Measurements from ENCODE around the gene MRPL48. TPM values are rescaled to one million over a fixed set of nuclear protein-coding genes. Genes with fewer than 3 reads are reported as not detected.

MRPL48 gene
- total RNA-seq, 1 donor from 2014 or later: 25.6 TPM

- Histone ChIP-seq H3K27me3 (ENCODE audit: control insufficient read depth in 3 of 3, insufficient read depth in 3 of 3, low read length in 3 of 3) (no peaks in the 10 kb centered on the region), H3K9ac (ENCODE audit: low read depth in 1 of 3, low read length in 3 of 3) (no peak overlapping the region), H3K27ac (ENCODE audit: low read depth, low read length) (no peak overlapping the region)
Observed at GRCh38 chr11:73795925-73796632, 8.4 kb downstream of the MRPL48 start.

DNA sequence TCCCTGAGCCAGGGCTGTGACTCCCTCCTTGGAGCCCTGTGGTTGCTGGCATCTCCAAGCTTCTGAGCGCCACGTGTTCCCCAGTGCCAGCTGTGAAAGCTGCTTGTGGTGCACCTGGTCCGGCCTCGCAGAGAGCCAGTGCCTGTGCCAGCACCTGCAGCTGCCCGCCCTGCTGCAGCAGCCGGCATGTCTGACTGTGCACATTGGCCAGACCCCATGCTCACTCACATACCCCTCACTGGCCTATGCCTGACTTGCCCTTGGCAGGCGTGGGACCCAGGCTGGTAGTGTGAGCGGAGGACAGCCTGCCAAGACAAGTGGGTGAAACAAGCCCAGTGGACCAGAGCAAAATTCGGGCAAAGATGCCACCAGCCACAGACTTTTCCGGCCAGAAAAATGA lies 9.8 kb downstream of the MRPL48 start:
- no peak overlapping the region for H3K4me3 ChIP-seq (ENCODE audit: low read length in 3 of 3)
- no peaks in the 10 kb centered on the region for H3K9me3 ChIP-seq (ENCODE audit: control insufficient read depth in 3 of 3, low read length in 3 of 3)
- peaks cover 0 to 3% (median 2%) of the 10 kb centered on the region in 3 donors for H3K36me3 ChIP-seq (ENCODE audit: control insufficient read depth in 3 of 3, insufficient read depth in 3 of 3, low read length in 3 of 3)
- H3K9ac ChIP-seq (ENCODE audit: low read depth in 1 of 3, low read length in 3 of 3): no peak overlapping the region
- H3K4me1 ChIP-seq (ENCODE audit: control insufficient read depth in 3 of 3, insufficient read depth in 3 of 3, low read length in 3 of 3): peaks cover 10 to 25% (median 15%) of the 10 kb centered on the region in 3 donors
- peak overlapping the region; percentile 15 for H3K27ac ChIP-seq (ENCODE audit: low read depth, low read length)
- H3K27me3 ChIP-seq (ENCODE audit: control insufficient read depth in 3 of 3, insufficient read depth in 3 of 3, low read length in 3 of 3): no peaks in the 10 kb centered on the region

More at GRCh38 chr11:73795925-73796632, 8.4 kb downstream of the MRPL48 start:
- peaks cover 0 to 5% (median 2%) of the 10 kb centered on the region in 3 donors for H3K36me3 ChIP-seq (ENCODE audit: control insufficient read depth in 3 of 3, insufficient read depth in 3 of 3, low read length in 3 of 3)
- H3K4me3 ChIP-seq (ENCODE audit: low read length in 3 of 3): no peak overlapping the region
- H3K9me3 ChIP-seq (ENCODE audit: control insufficient read depth in 3 of 3, low read length in 3 of 3): no peaks in the 10 kb centered on the region
- H3K4me1 ChIP-seq (ENCODE audit: control insufficient read depth in 3 of 3, insufficient read depth in 3 of 3, low read length in 3 of 3): peaks cover 10 to 25% (median 15%) of the 10 kb centered on the region in 3 donors

GRCh38 chr11:73800276-73800806 lies 12.7 kb downstream of the MRPL48 start:
- peaks cover 10 to 25% (median 15%) of the 10 kb centered on the region in 3 donors for H3K4me1 ChIP-seq (ENCODE audit: control insufficient read depth in 3 of 3, insufficient read depth in 3 of 3, low read length in 3 of 3)
- H3K9me3 ChIP-seq (ENCODE audit: control insufficient read depth in 3 of 3, low read length in 3 of 3): no peaks in the 10 kb centered on the region
- H3K4me3 ChIP-seq (ENCODE audit: low read length in 3 of 3): no peak overlapping the region
- H3K9ac ChIP-seq (ENCODE audit: low read depth in 1 of 3, low read length in 3 of 3): no peak overlapping the region
- H3K36me3 ChIP-seq (ENCODE audit: control insufficient read depth in 3 of 3, insufficient read depth in 3 of 3, low read length in 3 of 3): peaks cover 0 to 5% (median 3%) of the 10 kb centered on the region in 3 donors
- no peaks in the 10 kb centered on the region for H3K27me3 ChIP-seq (ENCODE audit: control insufficient read depth in 3 of 3, insufficient read depth in 3 of 3, low read length in 3 of 3)
- H3K27ac ChIP-seq (ENCODE audit: low read depth, low read length): no peak overlapping the region

- Histone ChIP-seq H3K36me3 (ENCODE audit: control insufficient read depth in 3 of 3, insufficient read depth in 3 of 3, low read length in 3 of 3) (peaks cover 0 to 8% (median 6%) of the 10 kb centered on the region in 3 donors), H3K4me1 (ENCODE audit: control insufficient read depth in 3 of 3, insufficient read depth in 3 of 3, low read length in 3 of 3) (peaks cover 10 to 22% (median 15%) of the 10 kb centered on the region in 3 donors), H3K4me3 (ENCODE audit: low read length in 3 of 3) (no peak overlapping the region), H3K9ac (ENCODE audit: low read depth in 1 of 3, low read length in 3 of 3) (no peak overlapping the region), H3K27ac (ENCODE audit: low read depth, low read length) (no peak overlapping the region), H3K27me3 (ENCODE audit: control insufficient read depth in 3 of 3, insufficient read depth in 3 of 3, low read length in 3 of 3) (no peaks in the 10 kb centered on the region), H3K9me3 (ENCODE audit: control insufficient read depth in 3 of 3, low read length in 3 of 3) (no peaks in the 10 kb centered on the region)
Observed at GRCh38 chr11:73801136-73801535, 13.5 kb downstream of the MRPL48 start.

DNA sequence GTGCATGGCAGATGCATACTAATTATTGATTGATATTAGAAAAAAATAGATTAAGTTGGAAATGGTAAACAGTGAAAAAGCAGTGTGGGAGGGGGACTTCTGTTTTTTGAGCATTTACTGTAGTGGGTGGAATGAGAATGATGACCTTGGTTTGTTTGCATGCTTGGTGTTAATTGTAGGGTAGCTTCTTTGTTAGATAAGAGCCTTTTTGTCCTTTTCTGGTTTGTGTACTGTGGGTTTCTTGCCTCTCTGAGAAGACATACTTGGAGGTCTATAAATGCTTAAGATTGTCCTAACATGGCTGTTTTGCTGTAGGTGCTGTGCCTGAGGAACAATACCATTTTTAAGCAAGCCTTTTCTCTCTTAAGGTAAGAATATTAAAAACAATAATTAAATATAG lies 17.0 kb downstream of the MRPL48 start:
- no peaks in the 10 kb centered on the region for H3K9me3 ChIP-seq (ENCODE audit: control insufficient read depth in 3 of 3, low read length in 3 of 3)
- peaks cover 7 to 10% (median 8%) of the 10 kb centered on the region in 3 donors for H3K36me3 ChIP-seq (ENCODE audit: control insufficient read depth in 3 of 3, insufficient read depth in 3 of 3, low read length in 3 of 3)
- H3K4me1 ChIP-seq (ENCODE audit: control insufficient read depth in 3 of 3, insufficient read depth in 3 of 3, low read length in 3 of 3): peaks cover 0 to 2% (median 0%) of the 10 kb centered on the region in 3 donors
- no peaks in the 10 kb centered on the region for H3K27me3 ChIP-seq (ENCODE audit: control insufficient read depth in 3 of 3, insufficient read depth in 3 of 3, low read length in 3 of 3)
- H3K27ac ChIP-seq (ENCODE audit: low read depth, low read length): no peak overlapping the region
- H3K4me3 ChIP-seq (ENCODE audit: low read length in 3 of 3): no peak overlapping the region
- H3K9ac ChIP-seq (ENCODE audit: low read depth in 1 of 3, low read length in 3 of 3): no peak overlapping the region

DNA sequence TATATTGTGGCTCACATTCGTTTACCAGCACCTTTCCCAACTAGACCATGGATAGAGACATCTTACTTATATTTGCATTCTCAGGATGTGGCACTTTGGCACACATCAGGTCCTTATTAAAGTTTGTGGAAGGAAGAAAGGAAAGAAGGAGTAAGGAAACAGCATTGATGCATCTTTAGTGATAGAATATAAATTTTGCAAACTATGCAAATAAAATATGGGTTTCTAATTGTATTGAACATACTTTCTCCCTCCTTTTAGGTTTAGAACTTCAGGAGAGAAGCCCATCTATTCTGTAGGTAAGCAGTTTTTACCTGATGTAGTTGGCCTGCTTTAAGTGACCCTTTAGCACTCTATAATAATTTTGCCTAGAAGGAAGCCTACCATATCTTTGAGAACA lies 20.4 kb downstream of the MRPL48 start:
- Histone ChIP-seq H3K9ac (ENCODE audit: low read depth in 1 of 3, low read length in 3 of 3) (no peak overlapping the region), H3K36me3 (ENCODE audit: control insufficient read depth in 3 of 3, insufficient read depth in 3 of 3, low read length in 3 of 3) (peaks cover 7 to 10% (median 8%) of the 10 kb centered on the region in 3 donors), H3K4me1 (ENCODE audit: control insufficient read depth in 3 of 3, insufficient read depth in 3 of 3, low read length in 3 of 3) (no peaks in the 10 kb centered on the region), H3K9me3 (ENCODE audit: control insufficient read depth in 3 of 3, low read length in 3 of 3) (no peaks in the 10 kb centered on the region), H3K27me3 (ENCODE audit: control insufficient read depth in 3 of 3, insufficient read depth in 3 of 3, low read length in 3 of 3) (no peaks in the 10 kb centered on the region), H3K27ac (ENCODE audit: low read depth, low read length) (no peak overlapping the region), H3K4me3 (ENCODE audit: low read length in 3 of 3) (no peak overlapping the region)

DNA sequence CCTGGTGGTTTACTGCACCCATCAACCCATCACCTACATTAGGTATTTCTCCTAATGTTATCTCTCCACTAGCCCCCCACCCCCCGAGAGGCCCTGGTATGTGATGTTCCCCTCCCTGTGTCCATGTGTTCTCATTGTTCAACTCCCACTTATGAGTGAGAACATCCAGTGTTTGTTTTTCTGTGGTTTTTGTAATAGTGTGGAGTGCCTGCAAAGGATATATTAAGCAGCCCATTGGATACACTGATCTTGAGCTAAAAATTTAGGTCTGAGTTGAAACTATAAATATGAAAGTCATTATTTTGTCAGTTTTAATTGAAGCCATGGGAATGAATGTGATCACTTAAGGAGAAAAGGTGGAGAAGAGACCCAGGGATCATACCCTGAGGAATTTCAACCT lies 23.0 kb downstream of the MRPL48 start:
- H3K4me3 ChIP-seq (ENCODE audit: low read length in 3 of 3): no peak overlapping the region
- peaks cover 6 to 10% (median 7%) of the 10 kb centered on the region in 3 donors for H3K36me3 ChIP-seq (ENCODE audit: control insufficient read depth in 3 of 3, insufficient read depth in 3 of 3, low read length in 3 of 3)
- H3K9ac ChIP-seq (ENCODE audit: low read depth in 1 of 3, low read length in 3 of 3): no peak overlapping the region
- H3K27ac ChIP-seq (ENCODE audit: low read depth, low read length): no peak overlapping the region
- peaks cover 0 to 3% (median 0%) of the 10 kb centered on the region in 3 donors for H3K4me1 ChIP-seq (ENCODE audit: control insufficient read depth in 3 of 3, insufficient read depth in 3 of 3, low read length in 3 of 3)
- H3K27me3 ChIP-seq (ENCODE audit: control insufficient read depth in 3 of 3, insufficient read depth in 3 of 3, low read length in 3 of 3): no peaks in the 10 kb centered on the region
- no peaks in the 10 kb centered on the region for H3K9me3 ChIP-seq (ENCODE audit: control insufficient read depth in 3 of 3, low read length in 3 of 3)

DNA sequence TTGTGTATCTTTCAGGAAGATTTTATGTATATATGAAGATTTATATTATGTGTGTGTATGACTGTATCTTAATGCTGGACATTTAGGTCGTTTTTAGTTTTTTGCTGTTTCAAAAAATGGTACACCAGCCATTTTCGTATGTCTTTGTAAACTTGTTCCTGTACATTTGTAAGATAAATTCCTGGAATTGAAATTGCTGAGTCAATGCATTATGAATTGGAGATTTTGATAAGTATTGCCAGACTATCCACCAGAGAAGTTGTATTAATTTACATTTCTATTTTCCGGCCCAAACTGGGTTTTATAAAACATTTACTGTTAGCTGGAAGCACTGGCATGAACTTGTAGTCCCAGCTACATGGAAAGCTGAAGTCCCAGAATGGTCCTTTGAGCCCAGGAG lies 24.6 kb downstream of the MRPL48 start:
- Histone ChIP-seq H3K4me3 (ENCODE audit: low read length in 3 of 3) (no peak overlapping the region), H3K9me3 (ENCODE audit: control insufficient read depth in 3 of 3, low read length in 3 of 3) (no peaks in the 10 kb centered on the region), H3K27me3 (ENCODE audit: control insufficient read depth in 3 of 3, insufficient read depth in 3 of 3, low read length in 3 of 3) (no peaks in the 10 kb centered on the region), H3K27ac (ENCODE audit: low read depth, low read length) (no peak overlapping the region), H3K36me3 (ENCODE audit: control insufficient read depth in 3 of 3, insufficient read depth in 3 of 3, low read length in 3 of 3) (peaks cover 0 to 5% (median 2%) of the 10 kb centered on the region in 3 donors), H3K4me1 (ENCODE audit: control insufficient read depth in 3 of 3, insufficient read depth in 3 of 3, low read length in 3 of 3) (peaks cover 0 to 3% (median 0%) of the 10 kb centered on the region in 3 donors), H3K9ac (ENCODE audit: low read depth in 1 of 3, low read length in 3 of 3) (no peak overlapping the region)

DNA sequence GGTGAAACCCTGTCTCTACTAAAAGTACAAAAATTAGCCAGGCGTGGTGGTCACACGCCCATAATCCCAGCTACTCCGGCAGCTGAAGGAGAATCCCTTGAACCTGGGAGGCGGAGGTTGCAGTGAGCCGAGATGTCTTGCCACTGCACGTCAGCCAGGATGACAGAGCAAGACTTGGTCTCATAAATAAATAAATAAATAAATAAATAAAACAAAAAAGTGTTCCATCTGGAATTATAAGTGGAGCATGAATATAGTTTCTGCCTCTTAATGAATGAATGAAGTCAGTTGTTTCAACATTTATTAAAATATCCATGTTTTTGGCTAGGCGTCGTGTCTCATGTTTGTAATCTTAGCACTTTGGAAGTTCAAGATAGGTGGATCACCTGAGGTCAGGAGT lies 27.1 kb downstream of the MRPL48 start:
- Histone ChIP-seq H3K9ac (ENCODE audit: low read depth in 1 of 3, low read length in 3 of 3) (no peak overlapping the region), H3K27ac (ENCODE audit: low read depth, low read length) (no peak overlapping the region), H3K4me1 (ENCODE audit: control insufficient read depth in 3 of 3, insufficient read depth in 3 of 3, low read length in 3 of 3) (peaks cover 0 to 3% (median 0%) of the 10 kb centered on the region in 3 donors), H3K4me3 (ENCODE audit: low read length in 3 of 3) (no peak overlapping the region), H3K27me3 (ENCODE audit: control insufficient read depth in 3 of 3, insufficient read depth in 3 of 3, low read length in 3 of 3) (no peaks in the 10 kb centered on the region), H3K36me3 (ENCODE audit: control insufficient read depth in 3 of 3, insufficient read depth in 3 of 3, low read length in 3 of 3) (no peaks in the 10 kb centered on the region), H3K9me3 (ENCODE audit: control insufficient read depth in 3 of 3, low read length in 3 of 3) (no peaks in the 10 kb centered on the region)

GRCh38 chr11:73818846-73819245 lies 31.2 kb downstream of the MRPL48 start:
- H3K9me3 ChIP-seq (ENCODE audit: control insufficient read depth in 3 of 3, low read length in 3 of 3): no peaks in the 10 kb centered on the region
- H3K4me1 ChIP-seq (ENCODE audit: control insufficient read depth in 3 of 3, insufficient read depth in 3 of 3, low read length in 3 of 3): peaks cover 0 to 3% (median 0%) of the 10 kb centered on the region in 3 donors
- no peak overlapping the region for H3K4me3 ChIP-seq (ENCODE audit: low read length in 3 of 3)
- no peaks in the 10 kb centered on the region for H3K27me3 ChIP-seq (ENCODE audit: control insufficient read depth in 3 of 3, insufficient read depth in 3 of 3, low read length in 3 of 3)
- no peak overlapping the region for H3K9ac ChIP-seq (ENCODE audit: low read depth in 1 of 3, low read length in 3 of 3)
- no peak overlapping the region for H3K27ac ChIP-seq (ENCODE audit: low read depth, low read length)
- peaks cover 0 to 6% (median 0%) of the 10 kb centered on the region in 3 donors for H3K36me3 ChIP-seq (ENCODE audit: control insufficient read depth in 3 of 3, insufficient read depth in 3 of 3, low read length in 3 of 3)
